Cardiac muscle cell (in vitro differentiated cells and primary cell): ENCODE results near the gene ZFHX2. TPM values are rescaled to one million over a fixed set of nuclear protein-coding genes. Genes with fewer than 3 reads are reported as not detected.

Experiments
- DNase-seq, 2 donors: peaks; one replicate each; pipeline versions ENCODE4 v3.0.0 to v3.0.0-alpha.2; 2010 to 2017; ENCODE audit warnings: low read depth in 1 of 2, low spot score in 1 of 2
- H3K27ac ChIP-seq: fragments of 200-600 bp; sonication (generic); 2 replicates; pipeline ENCODE4 v1.5.1; 2016
- H3K27me3 ChIP-seq: fragments of 200-600 bp; sonication (generic); 2 replicates; pipeline ENCODE4 v1.6.0; 2016; ENCODE audit warnings: control low read depth
- H3K36me3 ChIP-seq: fragments of 200-600 bp; sonication (generic); 2 replicates; pipeline ENCODE4 v1.5.1; 2016; ENCODE audit warnings: control low read depth
- H3K4me1 ChIP-seq: fragments of 200-600 bp; sonication (generic); 2 replicates; pipeline ENCODE4 v1.8.1; 2017; ENCODE audit warnings: low read depth, mild to moderate bottlenecking, mixed run types
- H3K4me3 ChIP-seq: fragments of 200-600 bp; sonication (generic); 2 replicates; pipeline ENCODE4 v1.5.1; 2016; ENCODE audit warnings: mild to moderate bottlenecking
- H3K9me3 ChIP-seq: fragments of 200-600 bp; sonication (generic); 2 replicates; pipeline ENCODE4 v1.5.1; 2017; ENCODE audit warnings: low read depth, mild to moderate bottlenecking, control low read depth
- polyA plus RNA-seq: library from polyadenylated mRNA; unstranded; fragments of >200 nt; fragmentation: Nextera tagmentation; extraction: Ambion mirVana; gene quantifications from 2 replicates; pipeline ENCODE4 v1.2.1, GENCODE V29; 2016
- total RNA-seq: library from RNA; depleted of rRNA; stranded (reverse); fragments of >200 nt; gene quantifications from 2 replicates; pipeline ENCODE4 v1.2.3, GENCODE V29; 2016
- TF ChIP-seq, protein P1 (sequence below): IDR thresholded peaks from 2 replicates; pipeline ENCODE4 v1.5.1; 2012; ENCODE audit warnings: low read depth, mild to moderate bottlenecking, low read length

ZFHX2 gene
- total and polyA plus RNA-seq, 2 experiments from 2014 or later, result 4.2 to 5.6 TPM

DNA sequence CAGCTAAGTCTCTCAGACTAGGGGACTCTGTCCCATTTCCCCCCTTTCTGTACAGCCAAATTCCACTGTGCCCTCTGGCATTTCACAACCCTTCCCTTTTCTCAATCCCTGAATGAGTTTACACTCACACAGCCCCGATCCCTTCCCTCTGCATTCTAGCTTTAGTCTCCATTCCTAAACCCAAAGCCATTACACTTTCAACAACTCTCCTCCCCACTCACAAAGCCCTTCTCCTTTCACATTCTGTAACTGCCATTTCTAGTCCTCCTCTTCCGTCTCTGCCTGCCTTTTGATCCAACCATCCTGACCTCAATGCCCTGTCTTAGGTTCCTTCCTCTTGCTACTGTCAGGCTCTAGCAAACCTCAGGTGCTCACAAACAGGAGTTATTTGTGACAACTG is 3.6 kb downstream of the ZFHX2 start:
- TF ChIP-seq, protein P1, sequence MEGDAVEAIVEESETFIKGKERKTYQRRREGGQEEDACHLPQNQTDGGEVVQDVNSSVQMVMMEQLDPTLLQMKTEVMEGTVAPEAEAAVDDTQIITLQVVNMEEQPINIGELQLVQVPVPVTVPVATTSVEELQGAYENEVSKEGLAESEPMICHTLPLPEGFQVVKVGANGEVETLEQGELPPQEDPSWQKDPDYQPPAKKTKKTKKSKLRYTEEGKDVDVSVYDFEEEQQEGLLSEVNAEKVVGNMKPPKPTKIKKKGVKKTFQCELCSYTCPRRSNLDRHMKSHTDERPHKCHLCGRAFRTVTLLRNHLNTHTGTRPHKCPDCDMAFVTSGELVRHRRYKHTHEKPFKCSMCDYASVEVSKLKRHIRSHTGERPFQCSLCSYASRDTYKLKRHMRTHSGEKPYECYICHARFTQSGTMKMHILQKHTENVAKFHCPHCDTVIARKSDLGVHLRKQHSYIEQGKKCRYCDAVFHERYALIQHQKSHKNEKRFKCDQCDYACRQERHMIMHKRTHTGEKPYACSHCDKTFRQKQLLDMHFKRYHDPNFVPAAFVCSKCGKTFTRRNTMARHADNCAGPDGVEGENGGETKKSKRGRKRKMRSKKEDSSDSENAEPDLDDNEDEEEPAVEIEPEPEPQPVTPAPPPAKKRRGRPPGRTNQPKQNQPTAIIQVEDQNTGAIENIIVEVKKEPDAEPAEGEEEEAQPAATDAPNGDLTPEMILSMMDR, result no peak
- Histone ChIP-seq H3K27ac (no peak overlapping the region), H3K4me1 (peaks cover 14% of the 10 kb centered on the region), H3K36me3 (no peaks in the 10 kb centered on the region), H3K9me3 (no peaks in the 10 kb centered on the region), H3K27me3 (no peaks in the 10 kb centered on the region), H3K4me3 (no peak overlapping the region)
- no peak for DNase-seq

DNA sequence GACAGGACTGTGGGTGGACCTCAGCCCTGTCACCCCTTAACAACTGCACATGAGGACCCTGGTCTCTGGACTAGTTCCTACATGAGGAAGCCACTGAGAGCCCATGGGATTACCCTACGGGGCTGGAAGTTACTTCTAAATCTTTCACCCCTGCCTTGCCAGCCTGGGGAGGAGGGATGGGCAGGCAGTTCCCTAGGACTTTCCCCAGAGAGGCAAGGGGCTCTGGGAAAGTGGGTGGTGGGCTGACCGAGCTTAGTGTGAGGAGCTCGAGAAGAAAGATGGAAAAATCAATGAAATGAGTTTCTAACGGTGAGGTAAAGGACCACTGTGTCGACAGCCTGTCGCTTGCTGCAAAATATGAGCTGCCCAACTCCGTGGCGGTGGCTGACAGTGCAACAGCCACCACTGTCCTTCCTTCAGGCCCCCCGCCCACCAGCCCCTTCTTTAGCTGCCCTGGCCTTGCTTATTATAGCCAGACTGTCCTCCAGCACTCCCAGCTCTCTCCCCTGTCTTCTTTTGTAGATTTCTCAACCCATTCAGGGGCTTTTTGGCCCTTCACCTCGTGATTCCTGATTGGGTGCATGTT is 5.0 kb downstream of the ZFHX2 start:
- H3K27ac ChIP-seq, result no peak overlapping the region
- no peak overlapping the region for H3K4me3 ChIP-seq
- H3K4me1 ChIP-seq, result peaks cover 14% of the 10 kb centered on the region

DNA sequence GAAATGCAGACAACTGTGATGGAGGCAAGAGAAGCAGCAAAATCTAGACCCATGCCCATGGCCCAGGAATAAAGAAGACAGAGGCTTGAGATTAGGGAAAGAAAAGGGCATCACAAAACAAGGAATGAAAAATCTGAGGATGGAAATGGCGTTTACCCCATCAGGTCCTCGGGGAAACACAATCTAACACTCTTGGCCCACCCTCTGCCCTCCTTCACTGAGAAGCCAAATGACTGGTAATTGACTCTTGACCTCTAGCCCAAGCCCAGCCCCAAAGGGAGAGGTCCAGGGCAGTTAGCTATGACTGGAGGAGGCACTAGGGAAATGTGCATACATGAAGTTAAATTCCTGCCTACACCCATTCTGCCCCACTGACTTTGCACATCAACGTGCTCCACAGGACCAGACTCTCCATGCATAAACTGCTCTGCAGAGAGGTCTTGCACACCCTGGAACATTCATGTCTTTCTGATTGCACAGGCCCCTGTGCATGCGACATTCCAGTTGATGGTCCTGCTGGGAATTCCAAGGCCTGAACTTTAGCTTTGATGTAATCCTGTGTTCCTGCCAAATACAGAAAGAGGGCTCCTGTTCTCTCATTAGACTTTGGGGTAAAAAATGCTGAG is 5.7 kb downstream of the ZFHX2 start:
- no peak for DNase-seq
- H3K4me1 ChIP-seq, result peaks cover 14% of the 10 kb centered on the region
- no peaks in the 10 kb centered on the region for H3K27me3 ChIP-seq
- no peak overlapping the region for H3K4me3 ChIP-seq
- H3K9me3 ChIP-seq, result no peaks in the 10 kb centered on the region
- TF ChIP-seq, protein P1, result no peak
- H3K36me3 ChIP-seq, result no peaks in the 10 kb centered on the region
- H3K27ac ChIP-seq, result no peak overlapping the region

More for the DNA sequence above, 5.0 kb downstream of the ZFHX2 start:
- no peaks in the 10 kb centered on the region for H3K9me3 ChIP-seq
- H3K27me3 ChIP-seq, result no peaks in the 10 kb centered on the region
- no peaks in the 10 kb centered on the region for H3K36me3 ChIP-seq
- no peak for DNase-seq
- TF ChIP-seq, protein P1, result no peak

DNA sequence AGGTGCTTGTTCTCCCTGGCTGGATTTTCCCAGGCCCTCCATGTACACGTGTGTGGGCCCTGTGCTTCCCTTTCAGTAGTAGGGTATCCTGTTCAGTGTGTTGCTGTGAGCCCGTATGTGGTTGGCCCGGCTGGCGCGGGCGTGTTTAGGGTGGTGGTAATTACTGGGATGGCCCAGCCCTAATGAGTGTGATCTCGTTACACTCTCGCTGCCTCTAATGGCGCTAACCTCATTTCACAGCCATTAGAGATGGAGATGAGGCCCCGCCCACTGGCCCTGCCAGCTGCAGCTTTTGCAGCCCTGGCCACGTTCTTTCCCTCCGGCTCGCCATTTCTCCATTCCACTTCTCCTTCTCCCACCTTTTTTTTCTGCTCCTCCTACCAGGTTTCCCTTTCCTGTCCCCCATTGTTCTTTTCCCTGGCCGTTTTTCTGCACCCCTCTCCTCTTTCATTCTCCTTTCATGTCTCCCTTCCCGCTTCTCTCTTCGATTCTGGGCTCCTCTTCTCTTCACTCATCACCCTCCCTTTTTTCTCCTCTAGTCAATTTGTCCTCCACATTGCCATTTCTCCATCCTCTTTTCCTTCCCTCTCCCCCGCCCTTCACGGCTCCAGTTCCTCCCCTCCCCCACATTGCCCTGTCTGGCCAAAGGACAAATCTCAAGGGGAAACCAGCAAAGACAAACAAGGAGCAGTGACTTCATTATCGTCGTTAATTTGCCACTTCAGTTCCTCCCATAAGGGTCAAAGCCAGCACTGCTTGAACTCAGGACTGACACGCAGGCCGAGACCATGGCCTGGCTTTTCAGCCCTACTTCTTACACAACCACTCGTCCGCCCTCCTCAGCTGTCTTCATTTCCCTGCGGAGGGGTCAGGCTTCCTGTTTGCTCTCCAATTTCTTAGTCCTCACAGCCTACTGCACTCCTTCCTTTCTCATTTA is 6.8 kb downstream of the ZFHX2 start:
- TF ChIP-seq, protein P1, result no peak
- Histone ChIP-seq H3K9me3 (no peaks in the 10 kb centered on the region), H3K27me3 (no peaks in the 10 kb centered on the region), H3K4me3 (no peak overlapping the region), H3K36me3 (no peaks in the 10 kb centered on the region), H3K27ac (no peak overlapping the region), H3K4me1 (peaks cover 14% of the 10 kb centered on the region)
- peak; percentile 20 to 38 for DNase-seq

DNA sequence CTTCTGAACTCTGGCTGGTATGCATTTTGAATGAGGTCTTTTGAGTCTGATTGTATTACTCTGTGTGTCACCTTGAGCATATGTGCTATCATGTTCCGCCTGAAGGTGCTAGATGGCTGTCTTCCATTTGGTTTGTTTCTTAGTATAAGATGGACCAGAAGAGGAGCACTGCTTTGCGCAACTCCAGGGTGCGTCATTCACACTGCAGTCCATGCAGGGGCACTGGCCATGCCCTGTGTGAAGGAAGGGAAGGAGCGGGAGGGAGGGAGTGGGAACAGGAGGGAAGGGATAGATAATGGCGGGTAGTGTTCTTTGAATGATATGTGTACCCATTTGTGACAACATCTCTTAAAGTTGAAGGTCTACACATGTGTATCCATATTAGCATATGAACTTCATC is 8.2 kb downstream of the ZFHX2 start:
- Histone ChIP-seq H3K4me3 (no peak overlapping the region), H3K4me1 (peaks cover 25% of the 10 kb centered on the region), H3K36me3 (no peaks in the 10 kb centered on the region), H3K27me3 (no peaks in the 10 kb centered on the region), H3K9me3 (no peaks in the 10 kb centered on the region), H3K27ac (no peak overlapping the region)
- TF ChIP-seq, protein P1, result no peak
- DNase-seq, result no peak
